ENCODE results near the gene DPH1. TPM values are rescaled to one million over a fixed set of nuclear protein-coding genes. Genes with fewer than 3 reads are reported as not detected.

DPH1 gene
- total RNA-seq, 5 donors from 2014 or later (not counting 1 experiment from before 2014, with no cell fraction given), result 84.6 to 116 (median 94.2) TPM

- Histone ChIP-seq H3K4me3 (ENCODE audit: control insufficient read depth in 1 of 2, extremely low read depth in 1 of 2, low read length in 1 of 2) (no peak overlapping the region), H3K4me1 (ENCODE audit: control insufficient read depth in 1 of 2, extremely low read depth in 1 of 2, insufficient read depth in 2 of 2, low read length in 2 of 2) (peaks cover 0 to 6% of the 10 kb centered on the region in 2 experiments), H3K9me3 (no peaks in the 10 kb centered on the region), H3K27ac (ENCODE audit: low read length) (no peak overlapping the region), H3K36me3 (ENCODE audit: control insufficient read depth in 2 of 2, extremely low read depth in 1 of 2, insufficient read depth in 1 of 2, low read length in 1 of 2) (no peaks in the 10 kb centered on the region), H3K27me3 (replicated peaks in 1 of 2; ENCODE audit: control insufficient read depth in 2 of 2, extremely low read depth in 1 of 2, insufficient read depth in 2 of 2, low read length in 1 of 2) (peaks cover 0 to 66% of the 10 kb centered on the region in 2 experiments)
- ATAC-seq (replicated peaks in 1 of 4) (no peak), DNase-seq (no peak)
- H3K4me3 Mint-ChIP-seq, result peak overlapping the region in 1 of 3 donors; percentile 14
- H3K27me3 Mint-ChIP-seq, result peaks cover 12 to 35% of the 10 kb centered on the region in 2 donors
- no peaks in the 10 kb centered on the region for H3K36me3 Mint-ChIP-seq
- WGBS (ENCODE audit: insufficient coverage), result 64% methylated on average over 15 of the region's 22 CpGs
- H3K27ac Mint-ChIP-seq, result no peak overlapping the region
- no peaks in the 10 kb centered on the region for H3K9me3 Mint-ChIP-seq
- H3K4me1 Mint-ChIP-seq, result peaks cover 0 to 9% (median 0%) of the 10 kb centered on the region in 3 donors
- POLR2A ChIA-PET, result interaction anchor here in 1 of 2 donors (0.6 kb wide), 1 partner anchor 44 kb away, joined by 6 read pairs; no protein-coding TSS in a partner anchor
- CTCF ChIA-PET, result no interaction called here
Measured at GRCh38 chr17:1997289-1997926, 32.5 kb upstream of the DPH1 start.

DNA sequence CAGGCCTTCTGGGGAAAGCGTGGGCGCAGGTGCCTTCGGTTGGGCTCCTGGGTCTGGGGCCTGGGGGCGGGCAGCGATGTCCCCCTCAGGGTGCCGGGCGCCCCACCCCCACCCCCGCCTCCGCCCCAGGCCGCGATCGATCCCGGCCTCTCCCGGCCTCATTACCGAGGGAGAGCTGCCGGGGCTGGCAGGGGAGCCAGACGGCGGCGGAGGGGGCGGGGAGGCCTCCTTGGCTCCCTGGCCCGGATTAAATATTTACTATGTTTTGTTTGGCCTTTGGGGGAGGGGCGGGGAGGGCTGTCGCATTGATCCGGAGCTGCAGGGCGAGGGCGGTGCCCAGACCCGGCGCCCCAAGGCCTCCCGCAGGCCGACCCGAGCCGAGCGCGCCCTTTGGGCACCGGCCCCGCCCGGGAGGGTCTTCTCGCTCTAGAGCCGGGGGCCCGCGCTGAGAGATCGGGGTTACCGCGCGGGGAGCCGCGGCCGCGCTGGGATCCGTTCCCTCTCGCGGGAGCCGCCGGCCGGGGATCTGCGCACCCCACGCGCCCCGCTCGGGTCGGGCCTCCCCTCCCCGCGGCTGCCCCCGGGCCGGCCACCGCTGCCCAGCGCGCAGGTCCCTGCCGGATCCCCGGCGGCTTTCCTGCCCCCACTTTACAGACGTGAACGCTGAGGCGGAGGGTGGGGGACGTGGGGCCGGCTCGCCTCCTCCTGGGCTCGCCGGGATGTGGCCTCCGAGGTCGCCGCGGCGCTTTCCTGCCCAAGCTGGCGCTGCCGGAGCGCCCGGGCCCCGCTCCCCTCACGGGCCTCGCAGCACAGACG lies 31.8 kb upstream of the DPH1 start:
- Mint-ChIP-seq H3K4me1 (peaks cover 0 to 9% (median 0%) of the 10 kb centered on the region in 3 donors), H3K9me3 (no peaks in the 10 kb centered on the region), H3K36me3 (no peaks in the 10 kb centered on the region), H3K27me3 (peaks cover 12 to 36% of the 10 kb centered on the region in 2 donors), H3K27ac (no peak overlapping the region), H3K4me3 (no peak overlapping the region)
- no peak overlapping the region for H3K27ac ChIP-seq (ENCODE audit: low read length)
- H3K27me3 ChIP-seq (replicated peaks in 1 of 2; ENCODE audit: control insufficient read depth in 2 of 2, extremely low read depth in 1 of 2, insufficient read depth in 2 of 2, low read length in 1 of 2), result peaks cover 0 to 65% of the 10 kb centered on the region in 2 experiments
- ChIA-PET CTCF (no interaction called here), POLR2A (interaction anchor here in 1 of 2 donors (0.5 to 0.7 kb wide), 3 partner anchors 45 to 158 kb away, joined by 3 to 10 read pairs (median 6); no protein-coding TSS in a partner anchor)
- H3K36me3 ChIP-seq (ENCODE audit: control insufficient read depth in 2 of 2, extremely low read depth in 1 of 2, insufficient read depth in 1 of 2, low read length in 1 of 2), result no peaks in the 10 kb centered on the region
- WGBS (ENCODE audit: insufficient coverage), result 5% methylated on average over 78 of the region's 92 CpGs
- DNase-seq (peak in 2 of 35 experiments; percentile 4 to 14), ATAC-seq (replicated peaks in 1 of 4) (peak in 3 of 4 experiments; percentile 23 to 58 (median 32))
- H3K9me3 ChIP-seq, result no peaks in the 10 kb centered on the region
- peaks cover 0 to 6% of the 10 kb centered on the region in 2 experiments for H3K4me1 ChIP-seq (ENCODE audit: control insufficient read depth in 1 of 2, extremely low read depth in 1 of 2, insufficient read depth in 2 of 2, low read length in 2 of 2)
- peak overlapping the region in 1 of 2 donors; percentile 5 for H3K4me3 ChIP-seq (ENCODE audit: control insufficient read depth in 1 of 2, extremely low read depth in 1 of 2, low read length in 1 of 2)

DNA sequence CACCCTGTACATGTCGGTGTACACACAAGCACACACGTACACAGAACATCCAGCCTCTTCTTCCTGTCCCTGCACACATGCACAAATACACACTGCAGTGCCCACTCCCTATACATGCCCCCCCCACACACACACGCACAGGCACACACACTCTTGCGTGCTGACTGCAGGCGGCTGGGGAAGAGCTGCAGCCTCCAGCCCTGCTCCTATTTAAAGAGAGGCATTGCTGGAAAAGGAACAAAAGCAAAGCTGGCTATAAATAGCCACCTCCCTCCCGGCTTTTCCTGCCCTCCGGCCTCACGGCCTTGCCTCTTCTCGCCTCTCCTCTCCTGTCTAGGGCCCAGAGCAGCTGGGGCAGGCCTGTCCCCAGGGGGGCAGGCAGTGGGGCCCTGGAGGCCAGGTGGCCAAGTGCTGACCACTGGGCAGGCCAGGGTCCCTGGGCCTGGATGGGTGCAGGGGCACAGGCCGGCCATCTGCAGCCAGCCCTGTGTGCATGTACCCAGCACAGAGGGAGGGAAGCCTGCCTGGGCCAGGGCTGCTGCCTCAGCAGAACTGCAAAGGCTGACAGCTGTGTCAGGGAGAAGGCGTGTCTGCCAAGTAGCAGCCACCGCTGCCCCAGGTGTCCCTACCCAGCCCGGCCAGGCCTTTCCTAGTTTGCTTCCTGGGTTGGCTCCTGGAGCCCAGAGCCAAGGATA lies 30.2 kb upstream of the DPH1 start:
- Mint-ChIP-seq H3K27ac (no peak overlapping the region), H3K27me3 (peaks cover 12 to 40% of the 10 kb centered on the region in 2 donors), H3K9me3 (no peaks in the 10 kb centered on the region), H3K4me3 (peak overlapping the region in 2 of 3 donors; percentile 35 to 55), H3K4me1 (peaks cover 0 to 9% (median 0%) of the 10 kb centered on the region in 3 donors), H3K36me3 (no peaks in the 10 kb centered on the region)
- Histone ChIP-seq H3K4me3 (ENCODE audit: control insufficient read depth in 1 of 2, extremely low read depth in 1 of 2, low read length in 1 of 2) (no peak overlapping the region), H3K9me3 (no peaks in the 10 kb centered on the region), H3K36me3 (ENCODE audit: control insufficient read depth in 2 of 2, extremely low read depth in 1 of 2, insufficient read depth in 1 of 2, low read length in 1 of 2) (no peaks in the 10 kb centered on the region), H3K4me1 (ENCODE audit: control insufficient read depth in 1 of 2, extremely low read depth in 1 of 2, insufficient read depth in 2 of 2, low read length in 2 of 2) (peaks cover 0 to 6% of the 10 kb centered on the region in 2 experiments), H3K27ac (ENCODE audit: low read length) (no peak overlapping the region), H3K27me3 (replicated peaks in 1 of 2; ENCODE audit: control insufficient read depth in 2 of 2, extremely low read depth in 1 of 2, insufficient read depth in 2 of 2, low read length in 1 of 2) (peaks cover 0 to 56% of the 10 kb centered on the region in 2 experiments)
- DNase-seq (no peak), ATAC-seq (replicated peaks in 1 of 4) (peak in 1 of 4 experiments; percentile 30)
- CTCF ChIA-PET, result no interaction called here
- POLR2A ChIA-PET, result no interaction called here
- WGBS (ENCODE audit: insufficient coverage), result 71% methylated on average over 12 of the region's 13 CpGs

GRCh38 chr17:2002767-2003329 lies 27.1 kb upstream of the DPH1 start:
- ChIA-PET CTCF (no interaction called here), POLR2A (no interaction called here)

GRCh38 chr17:2003525-2003924 lies 26.4 kb upstream of the DPH1 start:
- Histone ChIP-seq H3K4me3 (ENCODE audit: control insufficient read depth in 1 of 2, extremely low read depth in 1 of 2, low read length in 1 of 2) (no peak overlapping the region), H3K4me1 (ENCODE audit: control insufficient read depth in 1 of 2, extremely low read depth in 1 of 2, insufficient read depth in 2 of 2, low read length in 2 of 2) (peaks cover 0 to 3% of the 10 kb centered on the region in 2 experiments), H3K36me3 (ENCODE audit: control insufficient read depth in 2 of 2, extremely low read depth in 1 of 2, insufficient read depth in 1 of 2, low read length in 1 of 2) (no peaks in the 10 kb centered on the region), H3K9me3 (no peaks in the 10 kb centered on the region), H3K27ac (ENCODE audit: low read length) (no peak overlapping the region), H3K27me3 (replicated peaks in 1 of 2; ENCODE audit: control insufficient read depth in 2 of 2, extremely low read depth in 1 of 2, insufficient read depth in 2 of 2, low read length in 1 of 2) (peaks cover 0 to 33% of the 10 kb centered on the region in 2 experiments)
- peaks cover 0 to 6% (median 0%) of the 10 kb centered on the region in 3 donors for H3K4me1 Mint-ChIP-seq
- no peak for ATAC-seq (replicated peaks in 1 of 4)
- CTCF ChIA-PET, result no interaction called here
- H3K27me3 Mint-ChIP-seq, result peaks cover 5 to 26% of the 10 kb centered on the region in 2 donors
- POLR2A ChIA-PET, result no interaction called here
- 94% methylated on average over 13 of the region's 13 CpGs for WGBS (ENCODE audit: insufficient coverage)
- H3K36me3 Mint-ChIP-seq, result no peaks in the 10 kb centered on the region
- H3K9me3 Mint-ChIP-seq, result no peaks in the 10 kb centered on the region
- no peak for DNase-seq
- H3K27ac Mint-ChIP-seq, result no peak overlapping the region
- H3K4me3 Mint-ChIP-seq, result no peak overlapping the region

More at GRCh38 chr17:2002767-2003329, 27.1 kb upstream of the DPH1 start:
- Mint-ChIP-seq H3K36me3 (no peaks in the 10 kb centered on the region), H3K4me3 (no peak overlapping the region), H3K27ac (no peak overlapping the region), H3K27me3 (peaks cover 5 to 26% of the 10 kb centered on the region in 2 donors), H3K9me3 (no peaks in the 10 kb centered on the region), H3K4me1 (peaks cover 0 to 6% (median 0%) of the 10 kb centered on the region in 3 donors)
- WGBS (ENCODE audit: insufficient coverage), result 81% methylated on average over 8 of the region's 16 CpGs
- DNase-seq (no peak), ATAC-seq (replicated peaks in 1 of 4) (no peak)
- no peaks in the 10 kb centered on the region for H3K36me3 ChIP-seq (ENCODE audit: control insufficient read depth in 2 of 2, extremely low read depth in 1 of 2, insufficient read depth in 1 of 2, low read length in 1 of 2)
- H3K27me3 ChIP-seq (replicated peaks in 1 of 2; ENCODE audit: control insufficient read depth in 2 of 2, extremely low read depth in 1 of 2, insufficient read depth in 2 of 2, low read length in 1 of 2), result peaks cover 0 to 35% of the 10 kb centered on the region in 2 experiments
- no peak overlapping the region for H3K27ac ChIP-seq (ENCODE audit: low read length)
- peaks cover 0 to 6% of the 10 kb centered on the region in 2 experiments for H3K4me1 ChIP-seq (ENCODE audit: control insufficient read depth in 1 of 2, extremely low read depth in 1 of 2, insufficient read depth in 2 of 2, low read length in 2 of 2)
- no peak overlapping the region for H3K4me3 ChIP-seq (ENCODE audit: control insufficient read depth in 1 of 2, extremely low read depth in 1 of 2, low read length in 1 of 2)
- H3K9me3 ChIP-seq, result no peaks in the 10 kb centered on the region
